ENCODE results near the gene SALL3.

The SALL3 gene

DNA sequence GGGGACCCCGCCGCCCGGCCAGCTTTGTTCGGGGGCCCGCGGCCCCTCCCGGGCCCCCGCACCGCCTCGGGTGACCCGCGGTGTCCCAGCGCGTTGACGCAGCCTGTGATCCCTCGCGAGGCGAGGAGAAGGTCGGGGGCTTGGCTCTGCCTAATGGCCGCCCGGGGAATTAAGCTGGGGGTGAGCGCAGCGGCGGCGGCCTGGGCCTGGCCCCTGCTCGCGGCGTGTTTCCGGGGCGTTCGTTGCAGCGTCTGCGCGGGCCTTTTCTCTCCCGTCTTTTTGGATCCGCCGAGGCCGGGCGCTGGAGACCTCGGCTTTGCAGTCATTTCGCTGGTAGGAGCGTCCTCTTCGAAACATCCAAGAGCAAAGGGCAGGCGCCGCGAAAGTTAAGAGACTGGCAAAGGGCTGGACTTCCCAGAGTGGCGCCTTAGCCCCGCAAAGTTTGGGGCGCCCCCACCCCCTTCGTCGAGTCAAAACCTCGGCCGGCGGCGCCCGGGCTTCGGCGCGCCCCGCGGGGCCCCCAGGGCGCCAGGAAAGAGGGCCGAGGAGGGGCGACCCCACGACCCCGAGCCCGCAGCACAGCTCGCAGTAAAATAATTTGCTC is 1.3 kb downstream of the SALL3 start:
- no peak for DNase-seq (ENCODE audit: low read depth)

DNA sequence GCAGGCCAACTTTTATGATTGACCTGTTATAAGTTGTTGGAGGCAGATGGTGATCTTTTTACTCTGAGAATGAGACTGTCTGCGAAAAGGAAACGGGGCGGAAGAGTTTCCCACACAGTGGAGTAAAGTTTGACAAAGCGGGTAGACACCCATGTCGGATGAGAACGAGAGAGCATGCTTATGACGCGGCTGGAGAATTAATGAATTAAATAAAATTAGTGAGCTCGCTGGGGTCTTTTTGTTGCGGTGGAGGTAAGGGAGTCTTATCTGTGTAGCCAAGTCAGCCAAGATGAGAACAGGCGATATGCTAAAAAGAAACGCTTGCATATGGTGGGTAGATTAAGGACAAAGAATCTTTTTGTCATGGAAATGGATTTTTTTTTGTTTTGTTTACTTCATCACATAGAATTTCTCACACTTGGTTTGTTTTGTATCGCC is 1.8 kb downstream of the SALL3 start:
- no peak for DNase-seq (ENCODE audit: low read depth)

- no peak for DNase-seq (ENCODE audit: low read depth)
These were observed 2.5 kb downstream of the SALL3 start for GRCh38 chr18:78981989-78982620.

DNA sequence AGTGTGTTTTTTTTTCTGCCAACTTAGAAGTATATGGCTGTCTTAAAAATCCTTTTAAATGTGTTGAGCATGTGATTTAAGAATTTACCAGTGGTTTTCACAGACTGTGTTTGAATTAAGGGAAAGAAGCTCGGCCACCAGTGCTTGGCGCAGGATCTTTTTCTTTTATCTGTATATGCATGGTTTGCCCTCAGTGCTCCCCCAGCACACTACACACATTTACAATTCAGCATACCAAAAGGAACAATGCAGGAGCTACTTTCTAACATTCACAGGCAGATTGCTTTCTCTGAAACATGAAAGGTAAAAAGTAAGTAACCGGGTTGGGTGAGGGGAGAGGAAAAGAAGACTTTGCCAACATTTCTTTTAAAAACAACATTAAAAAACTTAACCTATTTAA is 3.9 kb downstream of the SALL3 start:
- DNase-seq (ENCODE audit: low read depth), result no peak

- no peak for DNase-seq (ENCODE audit: low read depth)
These were observed 5.5 kb downstream of the SALL3 start for GRCh38 chr18:78984941-78985784.

- no peak for DNase-seq (ENCODE audit: low read depth)
These were observed 6.4 kb downstream of the SALL3 start for GRCh38 chr18:78986018-78986481.

GRCh38 chr18:78991446-78991845 is 11.8 kb downstream of the SALL3 start:
- no peak for DNase-seq (ENCODE audit: low read depth)

DNA sequence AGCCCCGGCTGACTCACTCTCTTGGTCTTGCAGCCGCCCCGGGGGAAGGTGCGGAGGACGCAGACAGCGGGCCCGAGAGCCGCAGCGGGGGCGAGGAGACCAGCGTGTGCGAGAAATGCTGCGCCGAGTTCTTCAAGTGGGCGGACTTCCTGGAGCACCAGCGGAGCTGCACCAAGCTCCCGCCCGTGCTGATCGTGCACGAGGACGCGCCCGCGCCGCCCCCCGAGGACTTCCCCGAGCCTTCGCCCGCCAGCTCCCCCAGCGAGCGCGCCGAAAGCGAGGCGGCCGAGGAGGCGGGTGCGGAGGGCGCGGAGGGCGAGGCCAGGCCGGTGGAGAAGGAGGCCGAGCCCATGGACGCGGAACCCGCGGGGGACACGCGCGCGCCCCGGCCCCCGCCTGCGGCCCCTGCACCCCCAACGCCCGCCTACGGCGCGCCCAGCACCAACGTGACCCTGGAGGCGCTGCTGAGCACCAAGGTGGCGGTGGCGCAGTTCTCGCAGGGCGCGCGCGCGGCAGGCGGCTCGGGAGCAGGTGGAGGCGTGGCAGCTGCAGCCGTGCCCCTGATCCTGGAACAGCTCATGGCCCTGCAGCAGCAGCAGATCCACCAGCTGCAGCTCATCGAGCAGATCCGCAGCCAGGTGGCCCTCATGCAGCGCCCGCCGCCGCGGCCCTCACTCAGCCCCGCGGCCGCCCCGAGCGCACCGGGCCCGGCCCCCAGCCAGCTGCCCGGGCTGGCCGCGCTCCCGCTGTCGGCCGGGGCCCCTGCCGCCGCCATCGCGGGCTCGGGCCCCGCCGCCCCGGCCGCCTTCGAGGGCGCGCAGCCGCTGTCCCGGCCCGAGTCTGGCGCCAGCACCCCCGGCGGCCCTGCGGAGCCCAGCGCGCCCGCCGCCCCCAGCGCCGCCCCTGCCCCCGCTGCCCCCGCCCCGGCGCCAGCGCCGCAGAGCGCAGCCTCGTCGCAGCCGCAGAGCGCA is 12.7 kb downstream of the SALL3 start:
- no peak for DNase-seq (ENCODE audit: low read depth)

- no peak for DNase-seq (ENCODE audit: low read depth)
These were observed 13.7 kb downstream of the SALL3 start for GRCh38 chr18:78993014-78993926.

DNA sequence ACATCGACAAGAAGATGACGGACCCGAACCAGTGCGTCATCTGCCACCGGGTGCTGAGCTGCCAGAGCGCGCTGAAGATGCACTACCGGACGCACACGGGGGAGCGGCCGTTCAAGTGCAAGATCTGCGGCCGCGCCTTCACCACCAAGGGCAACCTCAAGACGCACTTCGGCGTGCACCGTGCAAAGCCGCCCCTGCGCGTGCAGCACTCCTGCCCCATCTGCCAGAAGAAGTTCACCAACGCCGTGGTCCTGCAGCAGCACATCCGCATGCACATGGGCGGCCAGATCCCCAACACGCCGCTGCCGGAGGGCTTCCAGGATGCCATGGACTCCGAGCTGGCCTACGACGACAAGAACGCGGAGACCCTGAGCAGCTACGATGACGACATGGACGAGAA is 14.4 kb downstream of the SALL3 start:
- DNase-seq (ENCODE audit: low read depth), result no peak

- DNase-seq (ENCODE audit: low read depth), result no peak
These were observed 14.9 kb downstream of the SALL3 start for GRCh38 chr18:78994531-78994930.

GRCh38 chr18:78994977-78995582 is 15.5 kb downstream of the SALL3 start:
- no peak for DNase-seq (ENCODE audit: low read depth)

GRCh38 chr18:78995740-78996395 is 16.2 kb downstream of the SALL3 start:
- no peak for DNase-seq (ENCODE audit: low read depth)

DNA sequence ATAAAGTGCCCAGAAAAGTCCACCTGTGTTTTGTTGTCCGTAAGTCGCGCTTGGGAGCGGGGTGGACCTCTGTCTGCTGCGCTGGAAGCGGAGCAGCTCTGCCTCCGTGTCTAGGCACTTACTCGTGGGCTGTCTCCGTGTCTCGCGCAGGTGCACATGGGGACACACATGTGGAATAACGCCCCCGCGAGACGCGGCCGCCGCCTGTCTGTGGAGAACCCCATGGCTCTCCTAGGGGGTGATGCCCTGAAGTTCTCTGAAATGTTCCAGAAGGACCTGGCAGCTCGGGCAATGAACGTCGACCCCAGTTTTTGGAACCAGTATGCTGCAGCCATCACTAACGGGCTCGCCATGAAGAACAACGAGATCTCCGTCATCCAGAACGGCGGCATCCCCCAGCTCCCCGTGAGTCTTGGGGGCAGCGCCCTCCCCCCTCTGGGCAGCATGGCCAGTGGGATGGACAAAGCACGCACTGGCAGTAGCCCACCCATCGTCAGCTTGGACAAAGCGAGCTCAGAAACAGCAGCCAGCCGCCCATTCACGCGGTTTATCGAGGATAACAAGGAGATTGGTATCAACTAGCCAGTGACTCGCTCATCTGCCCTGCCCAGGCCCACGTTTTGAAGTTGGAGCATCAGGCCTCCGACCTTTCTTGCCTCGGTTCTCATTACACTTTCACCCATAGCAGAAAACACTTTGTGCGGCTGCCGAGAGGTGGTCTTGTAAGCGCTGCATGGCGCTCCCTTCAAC is 17.3 kb downstream of the SALL3 start:
- no peak for DNase-seq (ENCODE audit: low read depth)

- DNase-seq (ENCODE audit: low read depth), result no peak
These were observed 18.9 kb downstream of the SALL3 start for GRCh38 chr18:78998371-78999071.

GRCh38 chr18:78999939-79000338 is 20.3 kb downstream of the SALL3 start:
- DNase-seq (ENCODE audit: low read depth), result no peak

DNA sequence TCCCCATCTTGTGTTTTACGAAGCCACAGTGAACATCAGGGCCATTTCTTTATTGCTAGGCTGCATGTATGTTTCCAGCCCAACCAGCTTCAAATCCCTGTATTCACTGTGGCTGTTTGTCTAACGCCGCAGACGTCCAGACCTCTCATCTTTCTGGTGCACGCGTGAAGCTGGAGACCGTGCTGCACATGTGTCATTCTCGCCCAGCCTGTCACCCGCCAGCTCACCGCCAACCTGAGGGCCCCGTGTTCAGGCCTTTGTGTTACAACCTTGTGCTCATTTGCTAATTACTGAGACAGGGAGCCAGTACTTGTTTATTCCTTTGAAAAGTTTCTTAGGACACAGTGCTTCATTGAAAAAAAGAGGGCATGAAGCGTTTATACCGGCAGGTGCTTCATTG is 21.4 kb downstream of the SALL3 start:
- no peak for DNase-seq (ENCODE audit: low read depth)

DNA sequence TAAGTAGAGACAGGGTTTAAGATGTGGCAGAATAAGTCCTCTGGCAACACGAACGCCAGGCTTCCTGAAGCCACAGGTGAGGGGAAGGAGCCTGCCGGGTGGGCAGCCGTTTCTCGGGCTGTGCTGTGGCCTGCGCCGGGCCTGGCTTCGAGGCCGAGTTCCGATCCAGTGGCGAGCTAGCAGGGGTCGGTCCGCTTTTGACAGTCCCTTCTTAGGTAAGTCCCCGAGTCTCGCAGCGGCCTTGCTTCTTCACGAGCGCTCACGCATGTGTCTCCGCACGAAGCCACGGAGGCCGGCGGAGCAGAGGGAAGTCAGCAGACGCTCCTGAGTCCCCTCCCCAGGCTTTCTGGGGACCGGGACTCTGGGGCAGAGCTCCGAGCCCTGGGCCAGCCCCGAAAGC is 26.0 kb downstream of the SALL3 start:
- no peak for DNase-seq (ENCODE audit: low read depth)
